ENCODE results near the gene DRGX.
A peak's percentile ranks its signal among the peaks of the same experiment; 100 is the strongest.

DRGX gene

GRCh38 chr10:49395741-49396665, at the start of gene DRGX:
Gene DRGX (minus strand): TSS chr10:49396089. CDS start chr10:49395440, 649 bp downstream.
- Histone ChIP-seq H3K4me1 (ENCODE audit: control insufficient read depth, insufficient read depth, low read length) (peaks cover 8% of the 10 kb centered on the region), H3K9me3 (ENCODE audit: control insufficient read depth in 2 of 2, low read length in 2 of 2) (no peaks in the 10 kb centered on the region), H3K27ac (ENCODE audit: low read length) (no peak within 1 kb of the TSS), H3K9ac (ENCODE audit: low read length in 2 of 2) (no peak within 1 kb of the TSS), H3K27me3 (ENCODE audit: control insufficient read depth in 1 of 2, insufficient read depth in 2 of 2, low read length in 2 of 2) (peaks cover 57 to 72% of the 10 kb centered on the region in 2 donors), H3K36me3 (ENCODE audit: control insufficient read depth in 2 of 2, insufficient read depth in 2 of 2, low read length in 2 of 2) (no peaks in the 10 kb centered on the region), H3K4me3 (ENCODE audit: low read length in 2 of 2) (no peak within 1 kb of the TSS)

GRCh38 chr10:49444349-49444748, 48.5 kb upstream of the DRGX start:
- Histone ChIP-seq H3K27me3 (ENCODE audit: control insufficient read depth in 1 of 2, insufficient read depth in 2 of 2, low read length in 2 of 2) (no peaks in the 10 kb centered on the region), H3K4me1 (ENCODE audit: control insufficient read depth, insufficient read depth, low read length) (no peaks in the 10 kb centered on the region), H3K9me3 (ENCODE audit: control insufficient read depth in 2 of 2, low read length in 2 of 2) (no peaks in the 10 kb centered on the region), H3K9ac (ENCODE audit: low read length in 2 of 2) (no peak overlapping the region), H3K36me3 (ENCODE audit: control insufficient read depth in 2 of 2, insufficient read depth in 2 of 2, low read length in 2 of 2) (no peaks in the 10 kb centered on the region), H3K27ac (ENCODE audit: low read length) (no peak overlapping the region), H3K4me3 (ENCODE audit: low read length in 2 of 2) (no peak overlapping the region)

- H3K4me1 ChIP-seq (ENCODE audit: control insufficient read depth, insufficient read depth, low read length): no peaks in the 10 kb centered on the region
- H3K27me3 ChIP-seq (ENCODE audit: control insufficient read depth in 1 of 2, insufficient read depth in 2 of 2, low read length in 2 of 2): no peaks in the 10 kb centered on the region
- no peaks in the 10 kb centered on the region for H3K9me3 ChIP-seq (ENCODE audit: control insufficient read depth in 2 of 2, low read length in 2 of 2)
- H3K36me3 ChIP-seq (ENCODE audit: control insufficient read depth in 2 of 2, insufficient read depth in 2 of 2, low read length in 2 of 2): no peaks in the 10 kb centered on the region
- no peak overlapping the region for H3K4me3 ChIP-seq (ENCODE audit: low read length in 2 of 2)
- no peak overlapping the region for H3K27ac ChIP-seq (ENCODE audit: low read length)
- no peak overlapping the region for H3K9ac ChIP-seq (ENCODE audit: low read length in 2 of 2)
Observed at GRCh38 chr10:49442863-49443262, 47.0 kb upstream of the DRGX start.

- H3K4me3 ChIP-seq (ENCODE audit: low read length in 2 of 2): peak overlapping the region in 1 of 2 donors; percentile 29
Observed at GRCh38 chr10:49441488-49442476, 45.9 kb upstream of the DRGX start.

GRCh38 chr10:49435225-49435624, 39.3 kb upstream of the DRGX start:
- no peaks in the 10 kb centered on the region for H3K4me1 ChIP-seq (ENCODE audit: control insufficient read depth, insufficient read depth, low read length)
- no peaks in the 10 kb centered on the region for H3K27me3 ChIP-seq (ENCODE audit: control insufficient read depth in 1 of 2, insufficient read depth in 2 of 2, low read length in 2 of 2)
- no peak overlapping the region for H3K9ac ChIP-seq (ENCODE audit: low read length in 2 of 2)
- H3K9me3 ChIP-seq (ENCODE audit: control insufficient read depth in 2 of 2, low read length in 2 of 2): no peaks in the 10 kb centered on the region
- no peaks in the 10 kb centered on the region for H3K36me3 ChIP-seq (ENCODE audit: control insufficient read depth in 2 of 2, insufficient read depth in 2 of 2, low read length in 2 of 2)
- no peak overlapping the region for H3K4me3 ChIP-seq (ENCODE audit: low read length in 2 of 2)
- no peak overlapping the region for H3K27ac ChIP-seq (ENCODE audit: low read length)

More at GRCh38 chr10:49441488-49442476, 45.9 kb upstream of the DRGX start:
- Histone ChIP-seq H3K27me3 (ENCODE audit: control insufficient read depth in 1 of 2, insufficient read depth in 2 of 2, low read length in 2 of 2) (no peaks in the 10 kb centered on the region), H3K36me3 (ENCODE audit: control insufficient read depth in 2 of 2, insufficient read depth in 2 of 2, low read length in 2 of 2) (no peaks in the 10 kb centered on the region), H3K9ac (ENCODE audit: low read length in 2 of 2) (no peak overlapping the region), H3K4me1 (ENCODE audit: control insufficient read depth, insufficient read depth, low read length) (no peaks in the 10 kb centered on the region), H3K27ac (ENCODE audit: low read length) (no peak overlapping the region), H3K9me3 (ENCODE audit: control insufficient read depth in 2 of 2, low read length in 2 of 2) (no peaks in the 10 kb centered on the region)

GRCh38 chr10:49433069-49433468, 37.2 kb upstream of the DRGX start:
- Histone ChIP-seq H3K36me3 (ENCODE audit: control insufficient read depth in 2 of 2, insufficient read depth in 2 of 2, low read length in 2 of 2) (no peaks in the 10 kb centered on the region), H3K9ac (ENCODE audit: low read length in 2 of 2) (no peak overlapping the region), H3K4me1 (ENCODE audit: control insufficient read depth, insufficient read depth, low read length) (no peaks in the 10 kb centered on the region), H3K4me3 (ENCODE audit: low read length in 2 of 2) (no peak overlapping the region), H3K27me3 (ENCODE audit: control insufficient read depth in 1 of 2, insufficient read depth in 2 of 2, low read length in 2 of 2) (no peaks in the 10 kb centered on the region), H3K27ac (ENCODE audit: low read length) (no peak overlapping the region), H3K9me3 (ENCODE audit: control insufficient read depth in 2 of 2, low read length in 2 of 2) (no peaks in the 10 kb centered on the region)

GRCh38 chr10:49431426-49431825, 35.5 kb upstream of the DRGX start:
- Histone ChIP-seq H3K9ac (ENCODE audit: low read length in 2 of 2) (no peak overlapping the region), H3K4me1 (ENCODE audit: control insufficient read depth, insufficient read depth, low read length) (no peaks in the 10 kb centered on the region), H3K9me3 (ENCODE audit: control insufficient read depth in 2 of 2, low read length in 2 of 2) (peaks cover 0 to 3% of the 10 kb centered on the region in 2 donors), H3K4me3 (ENCODE audit: low read length in 2 of 2) (no peak overlapping the region), H3K36me3 (ENCODE audit: control insufficient read depth in 2 of 2, insufficient read depth in 2 of 2, low read length in 2 of 2) (no peaks in the 10 kb centered on the region), H3K27ac (ENCODE audit: low read length) (no peak overlapping the region), H3K27me3 (ENCODE audit: control insufficient read depth in 1 of 2, insufficient read depth in 2 of 2, low read length in 2 of 2) (no peaks in the 10 kb centered on the region)

- Histone ChIP-seq H3K9me3 (ENCODE audit: control insufficient read depth in 2 of 2, low read length in 2 of 2) (peaks cover 0 to 8% of the 10 kb centered on the region in 2 donors), H3K27me3 (ENCODE audit: control insufficient read depth in 1 of 2, insufficient read depth in 2 of 2, low read length in 2 of 2) (no peaks in the 10 kb centered on the region), H3K36me3 (ENCODE audit: control insufficient read depth in 2 of 2, insufficient read depth in 2 of 2, low read length in 2 of 2) (no peaks in the 10 kb centered on the region), H3K9ac (ENCODE audit: low read length in 2 of 2) (no peak overlapping the region), H3K4me3 (ENCODE audit: low read length in 2 of 2) (no peak overlapping the region), H3K27ac (ENCODE audit: low read length) (no peak overlapping the region), H3K4me1 (ENCODE audit: control insufficient read depth, insufficient read depth, low read length) (no peaks in the 10 kb centered on the region)
Observed at GRCh38 chr10:49429458-49429857, 33.6 kb upstream of the DRGX start.

GRCh38 chr10:49426490-49427360, 30.8 kb upstream of the DRGX start:
- Histone ChIP-seq H3K36me3 (ENCODE audit: control insufficient read depth in 2 of 2, insufficient read depth in 2 of 2, low read length in 2 of 2) (no peaks in the 10 kb centered on the region), H3K4me3 (ENCODE audit: low read length in 2 of 2) (no peak overlapping the region), H3K9me3 (ENCODE audit: control insufficient read depth in 2 of 2, low read length in 2 of 2) (peaks cover 0 to 8% of the 10 kb centered on the region in 2 donors)

GRCh38 chr10:49419005-49419404, 23.1 kb upstream of the DRGX start:
- Histone ChIP-seq H3K4me1 (ENCODE audit: control insufficient read depth, insufficient read depth, low read length) (no peaks in the 10 kb centered on the region), H3K27me3 (ENCODE audit: control insufficient read depth in 1 of 2, insufficient read depth in 2 of 2, low read length in 2 of 2) (peaks cover 0 to 2% of the 10 kb centered on the region in 2 donors), H3K36me3 (ENCODE audit: control insufficient read depth in 2 of 2, insufficient read depth in 2 of 2, low read length in 2 of 2) (no peaks in the 10 kb centered on the region), H3K4me3 (ENCODE audit: low read length in 2 of 2) (no peak overlapping the region), H3K27ac (ENCODE audit: low read length) (no peak overlapping the region), H3K9me3 (ENCODE audit: control insufficient read depth in 2 of 2, low read length in 2 of 2) (no peaks in the 10 kb centered on the region), H3K9ac (ENCODE audit: low read length in 2 of 2) (no peak overlapping the region)

More at GRCh38 chr10:49426490-49427360, 30.8 kb upstream of the DRGX start:
- Histone ChIP-seq H3K4me1 (ENCODE audit: control insufficient read depth, insufficient read depth, low read length) (no peaks in the 10 kb centered on the region), H3K27ac (ENCODE audit: low read length) (no peak overlapping the region), H3K27me3 (ENCODE audit: control insufficient read depth in 1 of 2, insufficient read depth in 2 of 2, low read length in 2 of 2) (no peaks in the 10 kb centered on the region), H3K9ac (ENCODE audit: low read length in 2 of 2) (no peak overlapping the region)
